GM12878 (cell line): Measurements from ENCODE around the gene EPN3. TPM values are rescaled to one million over a fixed set of nuclear protein-coding genes. Genes with fewer than 3 reads are reported as not detected.

Experiments used
- ATAC-seq: fragments of 200-7000 bp; cut with Tn5 transposase; 3 replicates; pipeline ENCODE4 v1.9.1; 2020; ENCODE audit warnings: mild to moderate bottlenecking, moderate library complexity
- BruUV-seq: library from RNA; stranded (reverse); fragments of 400-500 nt; replicated peaks from 2 replicates; lab custom pipeline; 2021; lab: Mats Ljungman, UMichigan
- CTCF ChIA-PET: fragments of 300-600 bp; sonication (Branson Sonifier 250); formaldehyde crosslinking; extraction: SDS; loops from one replicate; lab custom pipeline; 2021; ENCODE audit warnings: inconsistent platforms; lab: Yijun Ruan, JAX
- POLR2A ChIA-PET: fragments of 350-600 bp; formaldehyde crosslinking; extraction: SDS; loops from one replicate; lab custom pipeline; 2021; ENCODE audit warnings: inconsistent platforms; lab: Charles Lee
- RAD21 ChIA-PET: fragments of 300-600 bp; sonication (Branson Sonifier 250); formaldehyde crosslinking; loops from one replicate; lab custom pipeline; 2023; ENCODE audit warnings: antibody characterized with exemption; ENCODE audit not compliant: unreplicated experiment; lab: Charles Lee
- SMC1A ChIA-PET: fragments of 300-600 bp; sonication (Branson Sonifier 250); formaldehyde crosslinking; loops from one replicate; lab custom pipeline; 2023; ENCODE audit not compliant: unreplicated experiment, uncharacterized antibody; lab: Charles Lee
- DNase-seq: peaks from one replicate; pipeline ENCODE4 v3.0.0-alpha.2; 2011; ENCODE audit warnings: low read depth, low spot score
- FAIRE-seq: peaks from 3 replicates; lab custom pipeline; 2011; peaks lifted over from hg19 to GRCh38; lab: Jason Lieb, UNC
- H2AFZ ChIP-seq: 2 replicates; pipeline ENCODE4 v1.6.0; 2011; ENCODE audit warnings: low read depth, low read length, control low read depth; ENCODE audit not compliant: control insufficient read depth
- H3K27ac ChIP-seq: 2 replicates; pipeline ENCODE4 v1.5.1; 2011; ENCODE audit warnings: control low read depth; ENCODE audit not compliant: control insufficient read depth, insufficient read depth
- H3K27me3 ChIP-seq, 2 experiments: replicated peaks in 1 of 2; 2 replicates each; pipeline versions ENCODE4 v1.6.0 to v1.6.1; 2011; ENCODE audit warnings: low read length in 1 of 2; ENCODE audit not compliant: control insufficient read depth in 2 of 2, insufficient read depth in 2 of 2
- H3K36me3 ChIP-seq, 2 experiments: 2 replicates each; pipeline ENCODE4 v1.5.1; 2011; ENCODE audit warnings: low read length in 1 of 2; ENCODE audit not compliant: control insufficient read depth in 2 of 2, insufficient read depth in 2 of 2
- H3K4me1 ChIP-seq: 2 replicates; pipeline ENCODE4 v1.6.1; 2011; ENCODE audit warnings: mild to moderate bottlenecking, low read length, moderate library complexity, mixed read lengths; ENCODE audit not compliant: control insufficient read depth, insufficient read depth
- H3K4me2 ChIP-seq: 2 replicates; pipeline ENCODE4 v1.6.0; 2011; ENCODE audit warnings: control low read depth; ENCODE audit not compliant: control insufficient read depth, insufficient read depth
- H3K4me3 ChIP-seq: fragments of 200-600 bp; sonication (generic); 2 replicates; pipeline ENCODE4 v1.5.1; 2016
- H3K79me2 ChIP-seq: 2 replicates; pipeline ENCODE4 v1.6.0; 2011; ENCODE audit warnings: low read length; ENCODE audit not compliant: control insufficient read depth, insufficient read depth
- H3K9ac ChIP-seq: 2 replicates; pipeline ENCODE4 v1.8.0; 2011; ENCODE audit warnings: low read length, control low read depth, mixed read lengths; ENCODE audit not compliant: control insufficient read depth, insufficient read depth
- H3K9me3 ChIP-seq: replicated peaks from 3 replicates; pipeline ENCODE4 v1.5.1; 2011; ENCODE audit warnings: mild to moderate bottlenecking, low read length; ENCODE audit not compliant: control insufficient read depth, insufficient read depth
- H4K20me1 ChIP-seq: 2 replicates; pipeline ENCODE4 v1.6.0; 2011; ENCODE audit not compliant: control insufficient read depth, insufficient read depth
- ASH2L ChIP-seq: fragments of 300-600, 200-600 bp; sonication (generic); IDR thresholded peaks from 2 replicates; pipeline ENCODE4 v1.6.1; 2017; ENCODE audit warnings: low read depth, mild to moderate bottlenecking, borderline replicate concordance
- CREM ChIP-seq: IDR thresholded peaks from 2 replicates; pipeline ENCODE4 v1.6.1; 2014; ENCODE audit warnings: antibody characterized with exemption, low read depth
- EGR1 ChIP-seq, 2 experiments: IDR thresholded peaks; 1 replicate in 1 of 2; 2 replicates in 1 of 2; pipeline ENCODE4 v1.6.1; 2011 to 2012; ENCODE audit warnings: low read depth in 2 of 2, low read length in 2 of 2, borderline replicate concordance in 1 of 2, mild to moderate bottlenecking in 1 of 2, moderate library complexity in 1 of 2
- ETV6 ChIP-seq, 2 experiments: fragments of 450-650 bp in 1 of 2; IDR thresholded peaks in 1 of 2; conservative IDR thresholded peaks in 1 of 2; 2 replicates each; pipeline ENCODE4 v1.6.1; 2014; ENCODE audit warnings: antibody characterized with exemption in 1 of 2, borderline replicate concordance in 1 of 2, low read depth in 1 of 2, mild to moderate bottlenecking in 1 of 2, moderate library complexity in 1 of 2
- KDM1A ChIP-seq: fragments of 200-600 bp; sonication (generic); IDR thresholded peaks from 2 replicates; pipeline ENCODE4 v1.6.1; 2016; ENCODE audit warnings: borderline replicate concordance
- MYB ChIP-seq: fragments of 150-350 bp; IDR thresholded peaks from 2 replicates; pipeline ENCODE4 v1.6.1; 2014; ENCODE audit warnings: mild to moderate bottlenecking, low read depth, low read length, borderline replicate concordance
- POLR2A ChIP-seq: IDR thresholded peaks from 2 replicates; pipeline ENCODE4 v1.6.1; 2011; ENCODE audit warnings: low read depth, mild to moderate bottlenecking, low read length
- POU2F2 ChIP-seq: IDR thresholded peaks from 3 replicates; pipeline ENCODE4 v1.6.1; 2011; ENCODE audit warnings: low read depth, mild to moderate bottlenecking, low read length, borderline replicate concordance
- STAT1 ChIP-seq: fragments of 450-650 bp; conservative IDR thresholded peaks from 2 replicates; pipeline ENCODE4 v1.6.1; 2014; ENCODE audit warnings: antibody characterized with exemption, mild to moderate bottlenecking
- STAT3 ChIP-seq: IDR thresholded peaks from 2 replicates; pipeline ENCODE4 v1.6.1; 2011; ENCODE audit warnings: low read depth, low read length, improper control_type of control experiment
- TAF1 ChIP-seq: IDR thresholded peaks from 2 replicates; pipeline ENCODE4 v1.6.1; 2011; ENCODE audit warnings: mild to moderate bottlenecking, low read depth, low read length, borderline replicate concordance
- ZBED1 ChIP-seq: IDR thresholded peaks from 2 replicates; pipeline ENCODE4 v1.6.1; 2016; ENCODE audit warnings: borderline replicate concordance
- ZNF622 ChIP-seq: fragments of 450-650 bp; IDR thresholded peaks from 2 replicates; pipeline ENCODE4 v1.6.1; 2017; ENCODE audit warnings: mild to moderate bottlenecking, inconsistent platforms
- ZZZ3 ChIP-seq: IDR thresholded peaks from 2 replicates; pipeline ENCODE4 v1.6.1; 2011; ENCODE audit warnings: low read depth; ENCODE audit not compliant: control insufficient read depth, insufficient read length
- WGBS: methylation state at CpG from one replicate; pipeline ENCODE4 v1.1.6; 2016; ENCODE audit warnings: low lambda C conversion rate; ENCODE audit not compliant: insufficient replicate concordance, insufficient coverage; ENCODE audit errors: missing lambda C conversion rate; 5-methylcytosine and 5-hydroxymethylcytosine counted together
- in situ Hi-C: fragments of 300-500 bp; cut with MboI; formaldehyde crosslinking; loops from 9 replicates; pipeline ENCODE4 v1.14.3; 2018; ENCODE audit warnings: mixed read lengths
- intact Hi-C: fragments of 100-400 bp; cut with micrococcal nuclease; formaldehyde crosslinking; loops from one replicate; pipeline ENCODE4 v1.14.2; 2022; ENCODE audit not compliant: unreplicated experiment
- polyA plus RNA-seq, 11 experiments: library from polyadenylated mRNA; depleted of rRNA in 4 of 11; unstranded in 6 of 11; stranded (reverse) in 5 of 11; fragments of >200 nt; fragmentation: Nextera tagmentation in 4 of 11; fragmentation: Illumina TruSeq in 1 of 11; extraction: Ambion mirVana in 4 of 11; extraction: Trizol in 1 of 11; gene quantifications; 1 replicate in 1 of 11; 2 replicates in 10 of 11; pipeline versions ENCODE4 v1.2.1 to v1.2.3, GENCODE V29; 2011 to 2016; ENCODE audit warnings: inconsistent platforms in 2 of 11, missing spikeins in 2 of 11, low read depth in 1 of 11
- total RNA-seq, 4 experiments: library from RNA; depleted of rRNA in 3 of 4; stranded (reverse); fragments of >200 nt in 3 of 4; fragmentation: Illumina TruSeq in 1 of 4; extraction: Trizol in 1 of 4; gene quantifications; 2 replicates each; pipeline versions ENCODE4 v1.2.1 to v1.2.3, GENCODE V29; 2013 to 2021
- TF ChIP-seq, protein P1 (sequence below): fragments of 150-350 bp; IDR thresholded peaks from 2 replicates; pipeline ENCODE4 v1.6.1; 2016; ENCODE audit warnings: low read depth, low read length
- TF ChIP-seq, protein P2 (sequence below): fragments of 450-650 bp; IDR thresholded peaks from 2 replicates; pipeline ENCODE4 v1.6.1; 2016; ENCODE audit warnings: mild to moderate bottlenecking
- TF ChIP-seq, protein P3 (sequence below): IDR thresholded peaks from 2 replicates; pipeline ENCODE4 v1.6.1; 2012; ENCODE audit warnings: low read length, inconsistent platforms

The EPN3 gene
- total and polyA plus RNA-seq, 10 of the 15 experiments (the other 5 are each of a cell fraction or from before 2014, with no cell fraction given) = 0.04 to 0.07 TPM; not detected in 8

DNA sequence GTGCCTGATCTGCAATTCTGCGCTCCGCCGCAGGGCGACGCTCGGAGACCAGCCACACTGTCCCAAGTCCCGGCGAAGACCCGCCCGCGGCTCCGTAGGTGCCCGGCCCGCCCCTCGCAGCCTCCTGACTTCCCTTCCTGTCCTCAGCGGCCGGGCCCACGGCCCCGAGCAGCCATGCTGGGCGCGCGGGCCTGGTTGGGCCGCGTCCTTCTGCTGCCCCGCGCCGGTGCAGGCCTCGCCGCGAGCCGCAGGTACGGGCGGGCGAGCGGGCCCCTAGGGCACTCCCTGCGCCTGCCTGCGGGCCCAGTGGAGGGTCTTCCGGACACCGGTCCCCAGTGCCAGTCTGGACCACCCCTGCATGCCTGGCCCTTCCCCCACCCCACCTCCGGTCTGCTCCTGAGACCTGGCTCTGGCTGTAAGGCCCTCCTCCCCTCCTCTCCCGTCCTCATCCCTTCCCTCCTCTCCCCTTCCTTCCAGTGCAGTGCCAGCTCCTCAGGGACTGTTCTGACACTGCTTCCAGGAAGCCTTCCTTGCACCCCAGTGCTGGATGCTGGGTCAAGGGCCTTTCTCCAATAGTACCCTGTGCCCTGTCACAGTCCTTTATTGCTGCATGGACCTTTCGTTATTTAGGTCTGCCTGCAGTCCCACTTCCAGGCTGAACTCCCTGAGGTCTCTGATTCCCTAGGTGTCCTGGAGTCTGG is 14.7 kb downstream of the EPN3 start, which contains the start of gene SPATA20:
Gene SPATA20 (plus strand): TSS at position 140 of the 701 bp plus-strand sequence. CDS start 35 bp downstream, at position 175.
- ChIA-PET CTCF (interaction anchor here (0.6 to 2.9 kb wide), 13 partner anchors 28 to 423 kb away, joined by 3 to 14 read pairs (median 3); partner anchors contain the start of gene LRRC59), RAD21 (interaction anchor here (0.6 to 1.4 kb wide), 3 partner anchors 79 to 448 kb away, joined by 3 to 4 read pairs (median 3); no protein-coding TSS in a partner anchor), SMC1A (interaction anchor here (0.6 to 1.6 kb wide), 2 partner anchors 31 to 209 kb away, joined by 3 to 4 read pairs; no protein-coding TSS in a partner anchor), POLR2A (interaction anchor here (0.5 to 0.9 kb wide), 2 partner anchors 9 to 78 kb away, joined by 3 to 7 read pairs; no protein-coding TSS in a partner anchor)
- DNase-seq (peak; percentile 47), FAIRE-seq (peak; percentile 90), ATAC-seq (peak; percentile 96)
- H3K4me1 ChIP-seq = peaks cover 5% of the 10 kb centered on the region
- H3K4me3 ChIP-seq = peak within 1 kb of the TSS; percentile 73
- H3K27ac ChIP-seq = peak within 1 kb of the TSS; percentile 73
- peak within 1 kb of the TSS; percentile 100 for H3K4me2 ChIP-seq
- H4K20me1 ChIP-seq = no peaks in the 10 kb centered on the region
- H3K36me3 ChIP-seq = no peaks in the 10 kb centered on the region; a peak in 1 of 4 replicates
- WGBS = 2% methylated on average over 31 of the region's 42 CpGs
- peak within 1 kb of the TSS; percentile 82 for H2AFZ ChIP-seq
- no peaks in the 10 kb centered on the region for H3K9me3 ChIP-seq
- BruUV-seq = no TSS peak
- H3K9ac ChIP-seq = peak within 1 kb of the TSS; percentile 84
- peaks cover 3% of the 10 kb centered on the region for H3K79me2 ChIP-seq
- in situ Hi-C loops = loop anchor here (5.0 to 10.0 kb wide), 2 partner anchors 150 to 408 kb away; no protein-coding TSS in a partner anchor
- H3K27me3 ChIP-seq = no peaks in the 10 kb centered on the region
- intact Hi-C loops = loop anchor here (1.0 to 10.0 kb wide), 6 partner anchors 79 to 408 kb away; no protein-coding TSS in a partner anchor
- TF ChIP-seq ETV6 (conservative IDR thresholded peaks at IDR 0.05 in 1 of 2, IDR thresholded peaks at IDR 0.05 in 1 of 2; ENCODE audit: borderline replicate concordance in 1 of 2, low read depth in 1 of 2) (no peak), KDM1A (no peak), MYB (no peak), POU2F2 (peak; percentile 42; the same call in 1 of the 3 replicates), ZZZ3 (no peak), CREM (no peak), EGR1 (IDR thresholded peaks at IDR 0.05; ENCODE audit: borderline replicate concordance in 1 of 2, low read depth in 2 of 2, low read length in 2 of 2) (no peak), ASH2L (no peak), STAT3 (no peak), STAT1 (no peak; the same call in 1 of the 2 replicates), ZBED1 (no peak), ZNF622 (no peak), POLR2A (peak; percentile 94), TAF1 (no peak)
- TF ChIP-seq, protein P1, sequence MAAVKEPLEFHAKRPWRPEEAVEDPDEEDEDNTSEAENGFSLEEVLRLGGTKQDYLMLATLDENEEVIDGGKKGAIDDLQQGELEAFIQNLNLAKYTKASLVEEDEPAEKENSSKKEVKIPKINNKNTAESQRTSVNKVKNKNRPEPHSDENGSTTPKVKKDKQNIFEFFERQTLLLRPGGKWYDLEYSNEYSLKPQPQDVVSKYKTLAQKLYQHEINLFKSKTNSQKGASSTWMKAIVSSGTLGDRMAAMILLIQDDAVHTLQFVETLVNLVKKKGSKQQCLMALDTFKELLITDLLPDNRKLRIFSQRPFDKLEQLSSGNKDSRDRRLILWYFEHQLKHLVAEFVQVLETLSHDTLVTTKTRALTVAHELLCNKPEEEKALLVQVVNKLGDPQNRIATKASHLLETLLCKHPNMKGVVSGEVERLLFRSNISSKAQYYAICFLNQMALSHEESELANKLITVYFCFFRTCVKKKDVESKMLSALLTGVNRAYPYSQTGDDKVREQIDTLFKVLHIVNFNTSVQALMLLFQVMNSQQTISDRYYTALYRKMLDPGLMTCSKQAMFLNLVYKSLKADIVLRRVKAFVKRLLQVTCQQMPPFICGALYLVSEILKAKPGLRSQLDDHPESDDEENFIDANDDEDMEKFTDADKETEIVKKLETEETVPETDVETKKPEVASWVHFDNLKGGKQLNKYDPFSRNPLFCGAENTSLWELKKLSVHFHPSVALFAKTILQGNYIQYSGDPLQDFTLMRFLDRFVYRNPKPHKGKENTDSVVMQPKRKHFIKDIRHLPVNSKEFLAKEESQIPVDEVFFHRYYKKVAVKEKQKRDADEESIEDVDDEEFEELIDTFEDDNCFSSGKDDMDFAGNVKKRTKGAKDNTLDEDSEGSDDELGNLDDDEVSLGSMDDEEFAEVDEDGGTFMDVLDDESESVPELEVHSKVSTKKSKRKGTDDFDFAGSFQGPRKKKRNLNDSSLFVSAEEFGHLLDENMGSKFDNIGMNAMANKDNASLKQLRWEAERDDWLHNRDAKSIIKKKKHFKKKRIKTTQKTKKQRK = no peak
- TF ChIP-seq, protein P2, sequence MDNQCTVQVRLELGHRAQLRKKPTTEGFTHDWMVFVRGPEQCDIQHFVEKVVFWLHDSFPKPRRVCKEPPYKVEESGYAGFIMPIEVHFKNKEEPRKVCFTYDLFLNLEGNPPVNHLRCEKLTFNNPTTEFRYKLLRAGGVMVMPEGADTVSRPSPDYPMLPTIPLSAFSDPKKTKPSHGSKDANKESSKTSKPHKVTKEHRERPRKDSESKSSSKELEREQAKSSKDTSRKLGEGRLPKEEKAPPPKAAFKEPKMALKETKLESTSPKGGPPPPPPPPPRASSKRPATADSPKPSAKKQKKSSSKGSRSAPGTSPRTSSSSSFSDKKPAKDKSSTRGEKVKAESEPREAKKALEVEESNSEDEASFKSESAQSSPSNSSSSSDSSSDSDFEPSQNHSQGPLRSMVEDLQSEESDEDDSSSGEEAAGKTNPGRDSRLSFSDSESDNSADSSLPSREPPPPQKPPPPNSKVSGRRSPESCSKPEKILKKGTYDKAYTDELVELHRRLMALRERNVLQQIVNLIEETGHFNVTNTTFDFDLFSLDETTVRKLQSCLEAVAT = no peak
- TF ChIP-seq, protein P3, sequence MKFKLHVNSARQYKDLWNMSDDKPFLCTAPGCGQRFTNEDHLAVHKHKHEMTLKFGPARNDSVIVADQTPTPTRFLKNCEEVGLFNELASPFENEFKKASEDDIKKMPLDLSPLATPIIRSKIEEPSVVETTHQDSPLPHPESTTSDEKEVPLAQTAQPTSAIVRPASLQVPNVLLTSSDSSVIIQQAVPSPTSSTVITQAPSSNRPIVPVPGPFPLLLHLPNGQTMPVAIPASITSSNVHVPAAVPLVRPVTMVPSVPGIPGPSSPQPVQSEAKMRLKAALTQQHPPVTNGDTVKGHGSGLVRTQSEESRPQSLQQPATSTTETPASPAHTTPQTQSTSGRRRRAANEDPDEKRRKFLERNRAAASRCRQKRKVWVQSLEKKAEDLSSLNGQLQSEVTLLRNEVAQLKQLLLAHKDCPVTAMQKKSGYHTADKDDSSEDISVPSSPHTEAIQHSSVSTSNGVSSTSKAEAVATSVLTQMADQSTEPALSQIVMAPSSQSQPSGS = no peak
